HepG2 (cell line): ENCODE results near the gene C21orf58. TPM values are rescaled to one million over a fixed set of nuclear protein-coding genes. Genes with fewer than 3 reads are reported as not detected.

Experiments used
- ATAC-seq: fragments of 200-7000 bp; cut with Tn5 transposase; 3 replicates; pipeline ENCODE4 v1.9.1; 2020; ENCODE audit warnings: mild to moderate bottlenecking, moderate library complexity
- BruUV-seq: library from RNA; stranded (reverse); fragments of 400-500 nt; replicated peaks from 2 replicates; lab custom pipeline; 2021; lab: Mats Ljungman, UMichigan
- CTCF ChIA-PET: fragments of 300-600 bp; formaldehyde crosslinking; extraction: SDS; loops from one replicate; lab custom pipeline; 2021; ENCODE audit warnings: low total read pairs, inconsistent platforms, low intra/inter-chr PET ratio; lab: Yijun Ruan, JAX
- POLR2A ChIA-PET: fragments of 350-600 bp; sonication (Branson Sonifier 250); formaldehyde crosslinking; loops from one replicate; lab custom pipeline; 2020; ENCODE audit warnings: antibody characterized with exemption, inconsistent platforms; lab: Yijun Ruan, JAX
- DNase-seq: peaks from one replicate; pipeline ENCODE4 v3.0.0-alpha.2; 2015; ENCODE audit warnings: low spot score
- FAIRE-seq: peaks from 3 replicates; lab custom pipeline; 2011; peaks lifted over from hg19 to GRCh38; lab: Jason Lieb, UNC
- H2AFZ ChIP-seq: one replicate; pipeline ENCODE4 v1.6.1; 2011; ENCODE audit warnings: low read length, inconsistent platforms
- H3K27ac ChIP-seq: fragments of 300-600 bp; 3 replicates; pipeline ENCODE4 v1.8.0; 2011; ENCODE audit warnings: mixed run types, mild to moderate bottlenecking, mixed read lengths, low read length, inconsistent platforms; ENCODE audit not compliant: insufficient read depth; ENCODE audit errors: extremely low read length
- H3K27me3 ChIP-seq, 2 experiments: fragments of 200-600 bp in 1 of 2; 2 replicates in 1 of 2; 3 replicates in 1 of 2; pipeline versions ENCODE4 v1.6.0 to v1.8.0; 2011; ENCODE audit warnings: low read length in 2 of 2, mild to moderate bottlenecking in 2 of 2, moderate library complexity in 2 of 2, inconsistent platforms in 1 of 2; ENCODE audit not compliant: insufficient read depth in 2 of 2, control insufficient read depth in 1 of 2
- H3K36me3 ChIP-seq, 2 experiments: fragments of 200-600 bp in 1 of 2; replicated peaks in 1 of 2; 2 replicates in 1 of 2; 3 replicates in 1 of 2; pipeline versions ENCODE4 v1.5.1 to v1.8.0; 2011; ENCODE audit warnings: low read length in 2 of 2, inconsistent platforms in 1 of 2; ENCODE audit not compliant: insufficient read depth in 2 of 2, control insufficient read depth in 1 of 2
- H3K4me1 ChIP-seq: 2 replicates; pipeline ENCODE4 v1.5.1; 2012; ENCODE audit warnings: low read length, inconsistent platforms; ENCODE audit not compliant: insufficient read depth
- H3K4me2 ChIP-seq: 2 replicates; pipeline ENCODE4 v1.6.0; 2011; ENCODE audit warnings: low read depth, low read length, inconsistent platforms
- H3K4me3 ChIP-seq, 3 experiments: fragments of 200-600 bp in 1 of 3; sonication (generic), shearing (Covaris generic) in 1 of 3; replicated peaks in 1 of 3; 2 replicates each; pipeline ENCODE4 v1.5.1; 2011 to 2016; ENCODE audit warnings: low read length in 3 of 3, inconsistent platforms in 2 of 3, low read depth in 2 of 3, mild to moderate bottlenecking in 2 of 3, control low read depth in 1 of 3, mixed read lengths in 1 of 3; ENCODE audit not compliant: insufficient read depth in 1 of 3
- H3K79me2 ChIP-seq: one replicate; pipeline ENCODE4 v1.6.1; 2011; ENCODE audit warnings: low read length, inconsistent platforms; ENCODE audit not compliant: insufficient read depth
- H3K9ac ChIP-seq: 2 replicates; pipeline ENCODE4 v1.6.0; 2011; ENCODE audit warnings: mild to moderate bottlenecking, low read depth, low read length, inconsistent platforms; ENCODE audit not compliant: insufficient read depth
- H3K9me3 ChIP-seq: 2 replicates; pipeline ENCODE4 v1.5.1; 2012; ENCODE audit warnings: mild to moderate bottlenecking, low read length
- H4K20me1 ChIP-seq: 2 replicates; pipeline ENCODE4 v1.6.0; 2011; ENCODE audit warnings: inconsistent platforms, mild to moderate bottlenecking, low read length, moderate library complexity; ENCODE audit not compliant: insufficient read depth
- ATF5 ChIP-seq: sonication (generic); formaldehyde crosslinking; IDR thresholded peaks from 2 replicates; pipeline ENCODE4 v1.4.0; 2020; ENCODE audit warnings: mild to moderate bottlenecking, low read depth, missing genetic modification reagents
- GABPA ChIP-seq, 2 experiments: IDR thresholded peaks; 2 replicates each; pipeline ENCODE4 v1.6.1; 2011 to 2016; ENCODE audit warnings: low read depth in 2 of 2, low read length in 1 of 2, missing biosample characterization in 1 of 2, missing genetic modification characterization in 1 of 2
- RFX1 ChIP-seq: fragments of 450-650 bp; IDR thresholded peaks from 2 replicates; pipeline ENCODE4 v1.6.1; 2017
- SIN3A ChIP-seq: IDR thresholded peaks from 2 replicates; pipeline ENCODE4 v1.6.1; 2011; ENCODE audit warnings: low read depth, mild to moderate bottlenecking, control low read depth, low read length, borderline replicate concordance
- ZNF160 ChIP-seq: sonication (generic); formaldehyde crosslinking; IDR thresholded peaks from 2 replicates; pipeline ENCODE4 v1.8.0; 2022; ENCODE audit warnings: mild to moderate bottlenecking, inconsistent platforms, missing genetic modification reagents
- ZNF343 ChIP-seq: sonication (generic); formaldehyde crosslinking; IDR thresholded peaks from 2 replicates; pipeline ENCODE4 v1.4.0; 2020; ENCODE audit warnings: mild to moderate bottlenecking, missing genetic modification reagents
- ZNF543 ChIP-seq: sonication (generic); formaldehyde crosslinking; IDR thresholded peaks from 2 replicates; pipeline ENCODE4 v1.4.0; 2020; ENCODE audit warnings: mild to moderate bottlenecking, missing genetic modification reagents
- ZNF564 ChIP-seq: sonication (generic); formaldehyde crosslinking; IDR thresholded peaks from 2 replicates; pipeline ENCODE4 v1.8.1; 2023; ENCODE audit warnings: mild to moderate bottlenecking, missing genetic modification reagents
- ZNF615 ChIP-seq: sonication (generic); formaldehyde crosslinking; IDR thresholded peaks from 2 replicates; pipeline ENCODE4 v1.5.0; 2020; ENCODE audit warnings: mild to moderate bottlenecking, missing genetic modification reagents, borderline replicate concordance
- WGBS: methylation state at CpG from one replicate; pipeline ENCODE4 v1.1.6; 2017; ENCODE audit warnings: low lambda C conversion rate; 5-methylcytosine and 5-hydroxymethylcytosine counted together
- in situ Hi-C: cut with HindIII; loops from 2 replicates; pipeline ENCODE4 v1.10.0; 2017; ENCODE audit warnings: low pct_unique_long_range_greater_than_20kb; ENCODE audit not compliant: extremely low pct_ligation_motif_present
- intact Hi-C: fragments of 100-400 bp; cut with micrococcal nuclease; formaldehyde crosslinking; loops from one replicate; pipeline ENCODE4 v1.10.0; 2022; ENCODE audit not compliant: unreplicated experiment
- polyA plus RNA-seq, 8 experiments: library from polyadenylated mRNA; depleted of rRNA in 3 of 8; stranded (reverse) in 7 of 8; unstranded in 1 of 8; fragments of >200 nt; fragmentation: Illumina TruSeq in 4 of 8; extraction: Trizol in 4 of 8; gene quantifications; 2 replicates each; pipeline versions ENCODE4 v1.2.1 to v1.2.3, GENCODE V29; 2011 to 2016; ENCODE audit warnings: low read depth in 4 of 8, missing spikeins in 1 of 8, mixed read lengths in 1 of 8; ENCODE audit not compliant: insufficient read depth in 1 of 8
- total RNA-seq, 5 experiments: library from RNA; depleted of rRNA; stranded (reverse); fragments of >200 nt; fragmentation: Illumina TruSeq; extraction: Trizol; gene quantifications; 2 replicates each; pipeline ENCODE4 v1.2.3, GENCODE V29; 2016; ENCODE audit warnings: low read depth in 1 of 5
- TF ChIP-seq, protein P1 (sequence below): sonication (generic); formaldehyde crosslinking; IDR thresholded peaks from 2 replicates; pipeline ENCODE4 v1.9.0; 2021; ENCODE audit warnings: missing genetic modification reagents, borderline replicate concordance
- TF ChIP-seq, protein P2 (sequence below): sonication (generic); formaldehyde crosslinking; IDR thresholded peaks from 2 replicates; pipeline ENCODE4 v1.5.1; 2020; ENCODE audit warnings: mild to moderate bottlenecking, missing genetic modification reagents
- TF ChIP-seq, protein P3 (sequence below): sonication (generic); formaldehyde crosslinking; IDR thresholded peaks from 2 replicates; pipeline ENCODE4 v1.4.0; 2020; ENCODE audit warnings: mild to moderate bottlenecking, missing genetic modification reagents
- TF ChIP-seq, protein P4 (sequence below): conservative IDR thresholded peaks from 2 replicates; pipeline ENCODE4 v1.6.1; 2018; ENCODE audit warnings: missing genetic modification reagents

C21orf58 gene
- total and polyA plus RNA-seq, 2 of the 13 experiments (the other 11 are each of a cell fraction or from before 2014, with no cell fraction given) = 3.5 to 6.8 TPM

DNA sequence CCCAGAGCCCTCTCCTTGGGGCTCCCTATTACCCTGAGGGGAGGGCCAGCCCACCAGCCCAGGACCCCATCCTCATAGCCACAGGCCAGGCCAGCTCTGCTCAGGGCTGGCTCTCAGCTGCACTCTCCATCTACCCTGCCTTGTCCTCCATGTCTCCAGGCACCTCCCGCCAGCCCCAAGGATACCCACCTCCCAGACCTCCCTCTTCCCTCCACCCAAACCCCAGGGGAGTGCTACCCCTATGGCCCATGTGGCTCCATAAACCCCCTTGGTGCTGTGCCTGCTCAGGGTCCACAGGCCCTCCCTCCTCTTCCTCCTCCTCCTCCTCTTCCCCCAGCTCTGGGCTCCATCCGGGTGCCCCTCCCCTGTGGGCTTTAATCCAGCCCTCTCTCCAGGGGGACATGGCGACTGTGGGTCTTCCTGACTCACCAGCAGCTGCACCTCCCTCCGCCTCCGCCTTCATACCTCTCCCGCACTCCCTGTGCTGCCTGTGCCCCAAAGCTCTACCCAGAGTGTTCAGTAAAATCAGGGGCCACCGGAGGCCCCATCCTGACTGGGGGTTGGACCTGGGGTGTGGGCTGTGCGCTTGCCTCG lies 28.4 kb downstream of the C21orf58 start:
- POLR2A ChIA-PET = interaction anchor here (0.8 to 1.9 kb wide), 4 partner anchors 10 to 163 kb away, joined by 4 to 8 read pairs (median 4); partner anchors contain the start of gene MCM3AP
- Histone ChIP-seq H2AFZ (no peak overlapping the region), H3K4me2 (peak overlapping the region; percentile 95), H3K79me2 (no peaks in the 10 kb centered on the region), H3K4me1 (peaks cover 30% of the 10 kb centered on the region), H3K27ac (peak overlapping the region; percentile 60), H4K20me1 (no peaks in the 10 kb centered on the region), H3K9me3 (no peaks in the 10 kb centered on the region), H3K9ac (peak overlapping the region; percentile 34; the same call in 1 of the 2 replicates), H3K4me3 (peak overlapping the region; percentile 49 to 69 (median 67)), H3K36me3 (peaks cover 1 to 15% of the 10 kb centered on the region in 2 experiments; a peak in 1 of 5 replicates), H3K27me3 (no peaks in the 10 kb centered on the region)
- ATAC-seq (peak; percentile 63), DNase-seq (peak; percentile 39), FAIRE-seq (no peak)
- intact Hi-C loops = no loop called here
- CTCF ChIA-PET = no interaction called here
- BruUV-seq = no TSS peak
- WGBS = 15% methylated on average over 8 of the region's 9 CpGs
- in situ Hi-C loops = no loop called here
- 0 out of 2 replicates have a peak, but pooled peaks have one; percentile 7 for TF ChIP-seq ZNF564
- no peak for TF ChIP-seq ZNF543 (CRISPR knock-in tag)
- TF ChIP-seq, protein P1, sequence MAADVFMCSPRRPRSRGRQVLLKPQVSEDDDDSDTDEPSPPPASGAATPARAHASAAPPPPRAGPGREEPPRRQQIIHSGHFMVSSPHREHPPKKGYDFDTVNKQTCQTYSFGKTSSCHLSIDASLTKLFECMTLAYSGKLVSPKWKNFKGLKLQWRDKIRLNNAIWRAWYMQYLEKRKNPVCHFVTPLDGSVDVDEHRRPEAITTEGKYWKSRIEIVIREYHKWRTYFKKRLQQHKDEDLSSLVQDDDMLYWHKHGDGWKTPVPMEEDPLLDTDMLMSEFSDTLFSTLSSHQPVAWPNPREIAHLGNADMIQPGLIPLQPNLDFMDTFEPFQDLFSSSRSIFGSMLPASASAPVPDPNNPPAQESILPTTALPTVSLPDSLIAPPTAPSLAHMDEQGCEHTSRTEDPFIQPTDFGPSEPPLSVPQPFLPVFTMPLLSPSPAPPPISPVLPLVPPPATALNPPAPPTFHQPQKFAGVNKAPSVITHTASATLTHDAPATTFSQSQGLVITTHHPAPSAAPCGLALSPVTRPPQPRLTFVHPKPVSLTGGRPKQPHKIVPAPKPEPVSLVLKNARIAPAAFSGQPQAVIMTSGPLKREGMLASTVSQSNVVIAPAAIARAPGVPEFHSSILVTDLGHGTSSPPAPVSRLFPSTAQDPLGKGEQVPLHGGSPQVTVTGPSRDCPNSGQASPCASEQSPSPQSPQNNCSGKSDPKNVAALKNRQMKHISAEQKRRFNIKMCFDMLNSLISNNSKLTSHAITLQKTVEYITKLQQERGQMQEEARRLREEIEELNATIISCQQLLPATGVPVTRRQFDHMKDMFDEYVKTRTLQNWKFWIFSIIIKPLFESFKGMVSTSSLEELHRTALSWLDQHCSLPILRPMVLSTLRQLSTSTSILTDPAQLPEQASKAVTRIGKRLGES = no peak
- TF ChIP-seq, protein P2, sequence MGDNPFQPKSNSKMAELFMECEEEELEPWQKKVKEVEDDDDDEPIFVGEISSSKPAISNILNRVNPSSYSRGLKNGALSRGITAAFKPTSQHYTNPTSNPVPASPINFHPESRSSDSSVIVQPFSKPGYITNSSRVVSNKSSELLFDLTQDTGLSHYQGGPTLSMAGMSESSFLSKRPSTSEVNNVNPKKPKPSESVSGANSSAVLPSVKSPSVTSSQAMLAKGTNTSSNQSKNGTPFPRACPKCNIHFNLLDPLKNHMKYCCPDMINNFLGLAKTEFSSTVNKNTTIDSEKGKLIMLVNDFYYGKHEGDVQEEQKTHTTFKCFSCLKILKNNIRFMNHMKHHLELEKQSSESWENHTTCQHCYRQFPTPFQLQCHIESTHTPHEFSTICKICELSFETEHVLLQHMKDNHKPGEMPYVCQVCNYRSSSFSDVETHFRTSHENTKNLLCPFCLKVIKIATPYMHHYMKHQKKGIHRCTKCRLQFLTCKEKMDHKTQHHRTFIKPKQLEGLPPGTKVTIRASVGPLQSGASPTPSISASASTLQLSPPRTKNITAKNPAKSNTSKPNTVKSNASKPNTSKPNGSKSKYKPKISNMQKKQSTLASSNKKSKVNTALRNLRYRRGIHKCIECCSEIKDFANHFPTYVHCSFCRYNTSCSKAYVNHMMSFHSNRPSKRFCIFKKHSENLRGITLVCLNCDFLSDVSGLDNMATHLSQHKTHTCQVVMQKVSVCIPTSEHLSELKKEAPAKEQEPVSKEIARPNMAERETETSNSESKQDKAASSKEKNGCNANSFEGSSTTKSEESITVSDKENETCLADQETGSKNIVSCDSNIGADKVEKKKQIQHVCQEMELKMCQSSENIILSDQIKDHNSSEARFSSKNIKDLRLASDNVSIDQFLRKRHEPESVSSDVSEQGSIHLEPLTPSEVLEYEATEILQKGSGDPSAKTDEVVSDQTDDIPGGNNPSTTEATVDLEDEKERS (CRISPR knock-in tag) = no peak
- TF ChIP-seq ZNF160 = no peak
- no peak for TF ChIP-seq GABPA (IDR thresholded peaks at IDR 0.05; ENCODE audit: low read depth, low read length)
- TF ChIP-seq GABPA (CRISPR knock-in tag; IDR thresholded peaks at IDR 0.05; ENCODE audit: low read depth) = 0 out of 2 replicates have a peak, but pooled peaks have one; percentile 2
- no peak for TF ChIP-seq SIN3A
- no peak for TF ChIP-seq RFX1
- no peak for TF ChIP-seq ZNF615 (CRISPR knock-in tag)
- TF ChIP-seq, protein P3, sequence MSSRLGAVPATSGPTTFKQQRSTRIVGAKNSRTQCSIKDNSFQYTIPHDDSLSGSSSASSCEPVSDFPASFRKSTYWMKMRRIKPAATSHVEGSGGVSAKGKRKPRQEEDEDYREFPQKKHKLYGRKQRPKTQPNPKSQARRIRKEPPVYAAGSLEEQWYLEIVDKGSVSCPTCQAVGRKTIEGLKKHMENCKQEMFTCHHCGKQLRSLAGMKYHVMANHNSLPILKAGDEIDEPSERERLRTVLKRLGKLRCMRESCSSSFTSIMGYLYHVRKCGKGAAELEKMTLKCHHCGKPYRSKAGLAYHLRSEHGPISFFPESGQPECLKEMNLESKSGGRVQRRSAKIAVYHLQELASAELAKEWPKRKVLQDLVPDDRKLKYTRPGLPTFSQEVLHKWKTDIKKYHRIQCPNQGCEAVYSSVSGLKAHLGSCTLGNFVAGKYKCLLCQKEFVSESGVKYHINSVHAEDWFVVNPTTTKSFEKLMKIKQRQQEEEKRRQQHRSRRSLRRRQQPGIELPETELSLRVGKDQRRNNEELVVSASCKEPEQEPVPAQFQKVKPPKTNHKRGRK (CRISPR knock-in tag) = no peak
- TF ChIP-seq, protein P4, sequence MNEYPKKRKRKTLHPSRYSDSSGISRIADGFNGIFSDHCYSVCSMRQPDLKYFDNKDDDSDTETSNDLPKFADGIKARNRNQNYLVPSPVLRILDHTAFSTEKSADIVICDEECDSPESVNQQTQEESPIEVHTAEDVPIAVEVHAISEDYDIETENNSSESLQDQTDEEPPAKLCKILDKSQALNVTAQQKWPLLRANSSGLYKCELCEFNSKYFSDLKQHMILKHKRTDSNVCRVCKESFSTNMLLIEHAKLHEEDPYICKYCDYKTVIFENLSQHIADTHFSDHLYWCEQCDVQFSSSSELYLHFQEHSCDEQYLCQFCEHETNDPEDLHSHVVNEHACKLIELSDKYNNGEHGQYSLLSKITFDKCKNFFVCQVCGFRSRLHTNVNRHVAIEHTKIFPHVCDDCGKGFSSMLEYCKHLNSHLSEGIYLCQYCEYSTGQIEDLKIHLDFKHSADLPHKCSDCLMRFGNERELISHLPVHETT (CRISPR knock-in tag) = no peak
- TF ChIP-seq ATF5 (CRISPR knock-in tag) = no peak
- no peak for TF ChIP-seq ZNF343 (CRISPR knock-in tag)
